IMR-90 (cell line): Measurements from ENCODE around the gene MLLT3. TPM values are rescaled to one million over a fixed set of nuclear protein-coding genes. Genes with fewer than 3 reads are reported as not detected.

Source experiments
- ATAC-seq: fragments of 200-7000 bp; cut with Tn5 transposase; 2 replicates; pipeline ENCODE4 v1.9.1; 2020; ENCODE audit warnings: low read depth, mild to moderate bottlenecking, moderate library complexity
- BruUV-seq: library from RNA; stranded (reverse); fragments of 400-500 nt; replicated peaks from 2 replicates; lab custom pipeline; 2021; lab: Mats Ljungman, UMichigan
- CTCF ChIA-PET: fragments of 300-600 bp; formaldehyde crosslinking; extraction: SDS; loops from one replicate; lab custom pipeline; 2021; ENCODE audit warnings: antibody characterized with exemption; lab: Yijun Ruan, JAX
- POLR2A ChIA-PET: fragments of 300-600 bp; sonication (Branson Sonifier 250); formaldehyde crosslinking; loops from one replicate; lab custom pipeline; 2022; ENCODE audit warnings: antibody characterized with exemption; ENCODE audit not compliant: unreplicated experiment; lab: Charles Lee
- DNase-seq: peaks from one replicate; pipeline ENCODE4 v3.0.0; 2013
- H2AFZ ChIP-seq: replicated peaks from 2 replicates; pipeline ENCODE3; 2013; ENCODE audit warnings: low read length, mild to moderate bottlenecking; ENCODE audit not compliant: poor library complexity
- H2AK5ac ChIP-seq: 2 replicates; pipeline ENCODE4 v1.6.1; 2013; ENCODE audit warnings: low read depth, low read length, inconsistent platforms
- H2AK9ac ChIP-seq: replicated peaks from 2 replicates; pipeline ENCODE3; 2013; ENCODE audit warnings: mild to moderate bottlenecking, low read depth, low read length, moderate library complexity; ENCODE audit not compliant: poor library complexity
- H2BK120ac ChIP-seq: 2 replicates; pipeline ENCODE4 v1.6.1; 2013; ENCODE audit warnings: low read depth, low read length, inconsistent platforms
- H2BK15ac ChIP-seq: 3 replicates; pipeline ENCODE4 v1.6.1; 2013; ENCODE audit warnings: low read depth, low read length, inconsistent platforms
- H2BK20ac ChIP-seq: 2 replicates; pipeline ENCODE4 v1.6.1; 2013; ENCODE audit warnings: low read depth, mild to moderate bottlenecking, inconsistent platforms, low read length, moderate library complexity
- H2BK5ac ChIP-seq: 2 replicates; pipeline ENCODE4 v1.6.1; 2013; ENCODE audit warnings: mild to moderate bottlenecking, low read depth, low read length, inconsistent platforms; ENCODE audit not compliant: poor library complexity, severe bottlenecking
- H3K14ac ChIP-seq: replicated peaks from 2 replicates; pipeline ENCODE4 v1.6.1; 2013; ENCODE audit warnings: low read depth, low read length, inconsistent platforms
- H3K18ac ChIP-seq: 2 replicates; pipeline ENCODE4 v1.6.1; 2013; ENCODE audit warnings: low read depth, low read length, control low read depth
- H3K23ac ChIP-seq: 2 replicates; pipeline ENCODE4 v1.6.1; 2013; ENCODE audit warnings: low read depth, low read length, inconsistent platforms
- H3K27ac ChIP-seq: 2 replicates; pipeline ENCODE4 v1.5.1; 2013; ENCODE audit warnings: mild to moderate bottlenecking, control low read depth, low read length; ENCODE audit not compliant: insufficient read depth
- H3K27me3 ChIP-seq: 2 replicates; pipeline ENCODE4 v1.6.1; 2013; ENCODE audit warnings: low read length; ENCODE audit not compliant: control insufficient read depth, insufficient read depth
- H3K36me3 ChIP-seq: 2 replicates; pipeline ENCODE4 v1.6.1; 2013; ENCODE audit warnings: low read length, mixed read lengths; ENCODE audit not compliant: control insufficient read depth, insufficient read depth
- H3K4ac ChIP-seq: 2 replicates; pipeline ENCODE4 v1.6.1; 2013; ENCODE audit warnings: low read depth, low read length, inconsistent platforms
- H3K4me1 ChIP-seq: 2 replicates; pipeline ENCODE4 v1.6.1; 2013; ENCODE audit warnings: low read length, mixed read lengths; ENCODE audit not compliant: control insufficient read depth, insufficient read depth
- H3K4me2 ChIP-seq: 2 replicates; pipeline ENCODE4 v1.6.1; 2013; ENCODE audit warnings: low read depth, mild to moderate bottlenecking, control low read depth, low read length, moderate library complexity
- H3K4me3 ChIP-seq: 2 replicates; pipeline ENCODE4 v1.5.1; 2013; ENCODE audit warnings: low read depth, mild to moderate bottlenecking, control low read depth, low read length, moderate library complexity; ENCODE audit not compliant: insufficient read depth
- H3K56ac ChIP-seq: 2 replicates; pipeline ENCODE4 v1.6.1; 2013; ENCODE audit warnings: low read length, inconsistent platforms; ENCODE audit not compliant: insufficient read depth; ENCODE audit errors: extremely low read depth
- H3K79me1 ChIP-seq, 2 experiments: 2 replicates each; pipeline ENCODE4 v1.6.1; 2013; ENCODE audit warnings: low read length in 2 of 2, inconsistent platforms in 1 of 2, low read depth in 1 of 2
- H3K9ac ChIP-seq: 2 replicates; pipeline ENCODE4 v1.6.1; 2013; ENCODE audit warnings: low read depth, low read length, control low read depth
- H3K9me1 ChIP-seq: 2 replicates; pipeline ENCODE4 v1.6.1; 2013; ENCODE audit warnings: low read length, inconsistent platforms; ENCODE audit not compliant: insufficient read depth
- H3K9me3 ChIP-seq: 2 replicates; pipeline ENCODE4 v1.6.1; 2013; ENCODE audit warnings: low read length; ENCODE audit not compliant: control insufficient read depth, insufficient read depth
- H4K20me1 ChIP-seq: 2 replicates; pipeline ENCODE4 v1.6.1; 2013; ENCODE audit warnings: low read length, inconsistent platforms; ENCODE audit not compliant: insufficient read depth
- H4K5ac ChIP-seq: 2 replicates; pipeline ENCODE4 v1.6.1; 2013; ENCODE audit warnings: mild to moderate bottlenecking, low read depth, low read length, control low read depth
- H4K8ac ChIP-seq, 2 experiments: 2 replicates each; pipeline ENCODE4 v1.6.1; 2013; ENCODE audit warnings: low read depth in 2 of 2, low read length in 2 of 2, control low read depth in 1 of 2, inconsistent platforms in 1 of 2
- H4K91ac ChIP-seq: 2 replicates; pipeline ENCODE4 v1.6.1; 2013; ENCODE audit warnings: low read depth, low read length, inconsistent platforms; ENCODE audit not compliant: insufficient read depth
- BHLHE40 ChIP-seq: fragments of 150-350 bp; IDR thresholded peaks from 2 replicates; pipeline ENCODE4 v1.6.1; 2016; ENCODE audit warnings: mild to moderate bottlenecking, low read depth, low read length
- CEBPB ChIP-seq: IDR thresholded peaks from 2 replicates; pipeline ENCODE4 v1.6.1; 2012; ENCODE audit warnings: low read depth, low read length, improper control_type of control experiment
- CHD1 ChIP-seq: IDR thresholded peaks from 2 replicates; pipeline ENCODE4 v1.6.1; 2012; ENCODE audit warnings: low read depth, low read length, improper control_type of control experiment
- FOS ChIP-seq: fragments of 150-350 bp; IDR thresholded peaks from 2 replicates; pipeline ENCODE4 v1.6.1; 2016; ENCODE audit warnings: low read depth, low read length
- MAFK ChIP-seq: IDR thresholded peaks from 2 replicates; pipeline ENCODE4 v1.6.1; 2012; ENCODE audit warnings: low read depth, low read length, improper control_type of control experiment
- MAZ ChIP-seq: IDR thresholded peaks from 2 replicates; pipeline ENCODE4 v1.6.1; 2012; ENCODE audit warnings: low read depth, mild to moderate bottlenecking, low read length, improper control_type of control experiment, moderate library complexity, borderline replicate concordance
- MXI1 ChIP-seq: IDR thresholded peaks from 2 replicates; pipeline ENCODE4 v1.6.1; 2012; ENCODE audit warnings: low read depth, mild to moderate bottlenecking, low read length, moderate library complexity, borderline replicate concordance
- NFE2L2 ChIP-seq: fragments of 150-350 bp; IDR thresholded peaks from 2 replicates; pipeline ENCODE4 v1.6.1; 2016; ENCODE audit warnings: low read depth, mild to moderate bottlenecking, low read length
- POLR2A ChIP-seq: IDR thresholded peaks from 2 replicates; pipeline ENCODE4 v1.6.1; 2012; ENCODE audit warnings: mild to moderate bottlenecking, low read depth, low read length
- RAD21 ChIP-seq: IDR thresholded peaks from 2 replicates; pipeline ENCODE4 v1.6.1; 2012; ENCODE audit warnings: low read length, improper control_type of control experiment
- RCOR1 ChIP-seq: IDR thresholded peaks from 2 replicates; pipeline ENCODE4 v1.6.1; 2012; ENCODE audit warnings: mild to moderate bottlenecking, low read length, improper control_type of control experiment; ENCODE audit not compliant: insufficient replicate concordance
- RFX5 ChIP-seq: IDR thresholded peaks from 2 replicates; pipeline ENCODE4 v1.8.0; 2012; ENCODE audit warnings: low read depth, mild to moderate bottlenecking, low read length, moderate library complexity
- SMC3 ChIP-seq: fragments of 150-350 bp; IDR thresholded peaks from 2 replicates; pipeline ENCODE4 v1.6.1; 2016; ENCODE audit warnings: low read depth, mild to moderate bottlenecking, antibody characterized with exemption, low read length, moderate library complexity
- WGBS, 2 experiments: methylation state at CpG; one replicate each; pipeline versions ENCODE4 v1.1.5 to v1.1.7; 2013; ENCODE audit warnings: missing lambda C conversion rate in 2 of 2; ENCODE audit not compliant: insufficient read length in 1 of 2; ENCODE audit errors: extremely low coverage in 2 of 2; 5-methylcytosine and 5-hydroxymethylcytosine counted together
- dilution Hi-C: fragments of 300-500 bp; cut with HindIII; formaldehyde crosslinking; loops from one replicate; pipeline ENCODE4 v1.14.3; 2018; ENCODE audit warnings: low sequenced_read_pairs; ENCODE audit not compliant: unreplicated experiment
- in situ Hi-C: fragments of 300-500 bp; cut with MboI; formaldehyde crosslinking; loops from 3 replicates; pipeline ENCODE4 v1.14.3; 2019; ENCODE audit warnings: low sequenced_read_pairs, inconsistent platforms, mixed read lengths
- intact Hi-C: fragments of 100-400 bp; cut with micrococcal nuclease; formaldehyde crosslinking; loops from 2 replicates; pipeline ENCODE4 v1.10.0; 2022
- polyA plus RNA-seq, 3 experiments: library from polyadenylated mRNA; depleted of rRNA; stranded (reverse); fragments of >200 nt; gene quantifications; 2 replicates each; pipeline ENCODE4 v1.2.3, GENCODE V29; 2012; ENCODE audit warnings: low replicate concordance in 1 of 3
- total RNA-seq: library from RNA; depleted of rRNA; stranded (reverse); fragments of >200 nt; gene quantifications from 2 replicates; pipeline ENCODE4 v1.2.3, GENCODE V29; 2012
- TF ChIP-seq, protein P1 (sequence below): fragments of 150-350 bp; IDR thresholded peaks from 2 replicates; pipeline ENCODE4 v1.6.1; 2017; ENCODE audit warnings: mild to moderate bottlenecking, antibody characterized with exemption, low read length, low read depth
- TF ChIP-seq, protein P2 (sequence below): conservative IDR thresholded peaks from 2 replicates; pipeline ENCODE4 v1.5.1; 2012; ENCODE audit warnings: mild to moderate bottlenecking, low read depth, low read length, improper control_type of control experiment
- TF ChIP-seq, protein P3 (sequence below): fragments of 150-350 bp; IDR thresholded peaks from 2 replicates; pipeline ENCODE4 v1.6.1; 2016; ENCODE audit warnings: low read depth, mild to moderate bottlenecking, low read length, moderate library complexity, borderline replicate concordance

Gene MLLT3
- total and polyA plus RNA-seq, 2 of the 4 experiments (the other 2 are of a cell fraction): 10.4 to 21.1 TPM

DNA sequence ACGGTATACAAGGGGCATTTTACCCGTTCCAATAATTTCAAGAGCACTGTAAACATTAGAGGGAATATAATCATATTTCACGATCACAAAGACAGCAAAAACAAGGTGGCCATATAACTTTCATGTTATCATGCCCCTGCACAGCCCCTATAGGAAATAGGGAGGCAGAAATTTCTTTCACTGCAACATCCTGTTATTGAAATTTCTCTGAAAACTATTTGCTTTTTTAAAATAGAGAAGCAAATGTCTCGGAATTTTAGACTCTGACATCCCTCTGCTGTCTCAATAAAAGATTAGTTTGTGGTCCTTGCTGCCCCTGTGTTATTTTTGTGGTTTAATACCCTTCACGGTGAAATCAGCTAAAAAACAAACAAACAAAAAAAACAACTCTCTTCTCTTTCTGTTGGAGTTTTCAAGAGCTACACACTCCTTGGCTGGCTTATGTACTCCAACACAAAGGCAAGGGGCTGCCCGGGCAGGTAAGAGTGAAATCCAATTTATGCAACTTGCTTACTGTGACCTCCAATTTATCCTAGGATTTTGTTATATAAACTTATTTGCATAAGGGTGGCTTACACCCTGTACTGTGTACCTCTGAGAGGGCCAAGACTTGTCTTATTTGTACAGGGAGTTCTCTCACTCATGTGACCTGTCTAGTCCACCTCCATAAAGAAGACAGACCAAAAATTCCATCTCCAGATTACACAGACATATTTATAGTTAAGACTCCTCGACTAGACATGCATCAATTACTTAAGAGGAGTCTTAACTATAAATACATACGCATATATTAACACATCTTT is 223.6 kb downstream of the MLLT3 start:
- dilution Hi-C loops: no loop called here

More for the DNA sequence above, 223.6 kb downstream of the MLLT3 start:
- no peaks in the 10 kb centered on the region for H3K9me3 ChIP-seq
- H4K91ac ChIP-seq: no peak overlapping the region
- TF ChIP-seq, protein P1, sequence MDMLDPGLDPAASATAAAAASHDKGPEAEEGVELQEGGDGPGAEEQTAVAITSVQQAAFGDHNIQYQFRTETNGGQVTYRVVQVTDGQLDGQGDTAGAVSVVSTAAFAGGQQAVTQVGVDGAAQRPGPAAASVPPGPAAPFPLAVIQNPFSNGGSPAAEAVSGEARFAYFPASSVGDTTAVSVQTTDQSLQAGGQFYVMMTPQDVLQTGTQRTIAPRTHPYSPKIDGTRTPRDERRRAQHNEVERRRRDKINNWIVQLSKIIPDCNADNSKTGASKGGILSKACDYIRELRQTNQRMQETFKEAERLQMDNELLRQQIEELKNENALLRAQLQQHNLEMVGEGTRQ: no peak
- TF ChIP-seq CEBPB (no peak), SMC3 (no peak), RAD21 (no peak), FOS (no peak), BHLHE40 (no peak), MAZ (no peak), RFX5 (no peak), MAFK (no peak), POLR2A (no peak), NFE2L2 (no peak), CHD1 (no peak), RCOR1 (no peak), MXI1 (no peak)
- TF ChIP-seq, protein P2, sequence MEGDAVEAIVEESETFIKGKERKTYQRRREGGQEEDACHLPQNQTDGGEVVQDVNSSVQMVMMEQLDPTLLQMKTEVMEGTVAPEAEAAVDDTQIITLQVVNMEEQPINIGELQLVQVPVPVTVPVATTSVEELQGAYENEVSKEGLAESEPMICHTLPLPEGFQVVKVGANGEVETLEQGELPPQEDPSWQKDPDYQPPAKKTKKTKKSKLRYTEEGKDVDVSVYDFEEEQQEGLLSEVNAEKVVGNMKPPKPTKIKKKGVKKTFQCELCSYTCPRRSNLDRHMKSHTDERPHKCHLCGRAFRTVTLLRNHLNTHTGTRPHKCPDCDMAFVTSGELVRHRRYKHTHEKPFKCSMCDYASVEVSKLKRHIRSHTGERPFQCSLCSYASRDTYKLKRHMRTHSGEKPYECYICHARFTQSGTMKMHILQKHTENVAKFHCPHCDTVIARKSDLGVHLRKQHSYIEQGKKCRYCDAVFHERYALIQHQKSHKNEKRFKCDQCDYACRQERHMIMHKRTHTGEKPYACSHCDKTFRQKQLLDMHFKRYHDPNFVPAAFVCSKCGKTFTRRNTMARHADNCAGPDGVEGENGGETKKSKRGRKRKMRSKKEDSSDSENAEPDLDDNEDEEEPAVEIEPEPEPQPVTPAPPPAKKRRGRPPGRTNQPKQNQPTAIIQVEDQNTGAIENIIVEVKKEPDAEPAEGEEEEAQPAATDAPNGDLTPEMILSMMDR: no peak
- TF ChIP-seq, protein P3, sequence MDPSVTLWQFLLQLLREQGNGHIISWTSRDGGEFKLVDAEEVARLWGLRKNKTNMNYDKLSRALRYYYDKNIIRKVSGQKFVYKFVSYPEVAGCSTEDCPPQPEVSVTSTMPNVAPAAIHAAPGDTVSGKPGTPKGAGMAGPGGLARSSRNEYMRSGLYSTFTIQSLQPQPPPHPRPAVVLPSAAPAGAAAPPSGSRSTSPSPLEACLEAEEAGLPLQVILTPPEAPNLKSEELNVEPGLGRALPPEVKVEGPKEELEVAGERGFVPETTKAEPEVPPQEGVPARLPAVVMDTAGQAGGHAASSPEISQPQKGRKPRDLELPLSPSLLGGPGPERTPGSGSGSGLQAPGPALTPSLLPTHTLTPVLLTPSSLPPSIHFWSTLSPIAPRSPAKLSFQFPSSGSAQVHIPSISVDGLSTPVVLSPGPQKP: no peak
- no peak overlapping the region for H2AFZ ChIP-seq
- no TSS peak for BruUV-seq
- no peak overlapping the region for H3K56ac ChIP-seq
- no peaks in the 10 kb centered on the region; the same call in 1 of the 2 replicates for H4K20me1 ChIP-seq
- no peak overlapping the region for H4K8ac ChIP-seq
- H2BK20ac ChIP-seq: no peak overlapping the region
- DNase-seq: no peak
- H3K36me3 ChIP-seq: no peaks in the 10 kb centered on the region
- H3K9me1 ChIP-seq: no peaks in the 10 kb centered on the region
- no peaks in the 10 kb centered on the region for H3K27me3 ChIP-seq
- no peak overlapping the region for H2AK5ac ChIP-seq
- in situ Hi-C loops (no loop called here), intact Hi-C loops (no loop called here)
- no peak for ATAC-seq
- H3K4ac ChIP-seq: no peak overlapping the region
- no peak overlapping the region for H2BK15ac ChIP-seq
- no peak overlapping the region for H3K4me2 ChIP-seq
- no peak overlapping the region for H3K27ac ChIP-seq
- H3K9ac ChIP-seq: no peak overlapping the region
- no peaks in the 10 kb centered on the region for H3K79me1 ChIP-seq
- H3K18ac ChIP-seq: no peak overlapping the region
- no peak overlapping the region for H2AK9ac ChIP-seq
- H2BK5ac ChIP-seq: no peak overlapping the region
- WGBS, 2 experiments: no CpG with 5 or more reads among the region's 8 CpGs
- CTCF ChIA-PET: no interaction called here
- no peak overlapping the region for H3K14ac ChIP-seq
- no peak overlapping the region for H3K23ac ChIP-seq
- H4K5ac ChIP-seq: no peak overlapping the region
- no peak overlapping the region for H2BK120ac ChIP-seq
- POLR2A ChIA-PET: no interaction called here
- H3K4me3 ChIP-seq: no peak overlapping the region
- no peaks in the 10 kb centered on the region for H3K4me1 ChIP-seq
